Panc1 (cell line): ENCODE results near the gene IGFN1. TPM values are rescaled to one million over a fixed set of nuclear protein-coding genes. Genes with fewer than 3 reads are reported as not detected.

Experiments
- ATAC-seq: fragments of 200-7000 bp; cut with Tn5 transposase; 2 replicates; pipeline ENCODE4 v1.9.1; 2020; ENCODE audit warnings: mild to moderate bottlenecking, moderate library complexity
- BruUV-seq: library from RNA; stranded (reverse); fragments of 400-500 nt; replicated peaks from 2 replicates; lab custom pipeline; 2021; lab: Mats Ljungman, UMichigan
- CTCF ChIA-PET: fragments of 300-600 bp; sonication (Branson Sonifier 250); formaldehyde crosslinking; loops from one replicate; lab custom pipeline; 2022; ENCODE audit warnings: antibody characterized with exemption; lab: Charles Lee
- POLR2A ChIA-PET: fragments of 300-600 bp; sonication (Branson Sonifier 250); formaldehyde crosslinking; loops from one replicate; lab custom pipeline; 2022; ENCODE audit warnings: antibody characterized with exemption; lab: Charles Lee
- DNase-seq: peaks from one replicate; pipeline ENCODE4 v3.0.0-alpha.2; 2010; ENCODE audit warnings: low read depth, low spot score
- H3K27ac ChIP-seq: 2 replicates; pipeline ENCODE4 v1.5.1; 2011; ENCODE audit warnings: mild to moderate bottlenecking, low read length, inconsistent platforms
- H3K27me3 ChIP-seq: fragments of 200-500 bp; sonication (Bioruptor generic); 2 replicates; pipeline ENCODE4 v1.6.0; 2014; ENCODE audit warnings: low read length, inconsistent platforms; ENCODE audit not compliant: control insufficient read depth, insufficient read depth
- H3K36me3 ChIP-seq: fragments of 200-500 bp; sonication (Bioruptor generic); 2 replicates; pipeline ENCODE4 v1.5.1; 2014; ENCODE audit warnings: inconsistent platforms, mild to moderate bottlenecking, low read length, moderate library complexity; ENCODE audit not compliant: control insufficient read depth, insufficient read depth
- H3K4me1 ChIP-seq: 2 replicates; pipeline ENCODE4 v1.5.1; 2011; ENCODE audit warnings: inconsistent platforms, mild to moderate bottlenecking, low read length, moderate library complexity; ENCODE audit not compliant: control insufficient read depth, insufficient read depth
- H3K4me3 ChIP-seq, 2 experiments: 2 replicates each; pipeline ENCODE4 v1.5.1; 2011 to 2012; ENCODE audit warnings: low read depth in 2 of 2, low read length in 2 of 2, mild to moderate bottlenecking in 2 of 2, inconsistent platforms in 1 of 2, moderate library complexity in 1 of 2
- H3K9me3 ChIP-seq: fragments of 200-500 bp; sonication (Bioruptor generic); 2 replicates; pipeline ENCODE4 v1.5.1; 2014; ENCODE audit warnings: low read depth, mild to moderate bottlenecking, inconsistent platforms, low read length, moderate library complexity; ENCODE audit not compliant: control insufficient read depth, insufficient read depth
- POLR2AphosphoS5 ChIP-seq: IDR thresholded peaks from 2 replicates; pipeline ENCODE4 v1.6.1; 2012; ENCODE audit warnings: mild to moderate bottlenecking, low read depth, low read length, moderate library complexity
- REST ChIP-seq, 2 experiments: IDR thresholded peaks; 2 replicates each; pipeline ENCODE4 v1.6.1; 2011 to 2012; ENCODE audit warnings: low read depth in 2 of 2, control low read depth in 1 of 2, low read length in 1 of 2, mild to moderate bottlenecking in 1 of 2, moderate library complexity in 1 of 2; ENCODE audit not compliant: insufficient read depth in 1 of 2
- SIN3A ChIP-seq: IDR thresholded peaks from 2 replicates; pipeline ENCODE4 v1.6.1; 2012; ENCODE audit warnings: low read depth, mild to moderate bottlenecking, low read length, moderate library complexity, borderline replicate concordance; ENCODE audit not compliant: insufficient read depth
- TCF7L2 ChIP-seq: IDR thresholded peaks from 2 replicates; pipeline ENCODE4 v1.6.1; 2011; ENCODE audit warnings: mild to moderate bottlenecking, low read depth, low read length, inconsistent platforms
- in situ Hi-C: cut with HindIII; loops from 2 replicates; pipeline ENCODE4 v1.10.0; 2016; ENCODE audit warnings: low sequenced_read_pairs, low pct_unique_long_range_greater_than_20kb
- intact Hi-C: fragments of 100-400 bp; cut with micrococcal nuclease; formaldehyde crosslinking; loops from one replicate; pipeline ENCODE4 v1.10.0; 2022; ENCODE audit not compliant: unreplicated experiment
- total RNA-seq: library from RNA; stranded (reverse); gene quantifications from one replicate; pipeline ENCODE4 v1.2.1, GENCODE V29; 2021; ENCODE audit not compliant: unreplicated experiment
- TF ChIP-seq, protein P1 (sequence below): fragments of 450-650 bp; IDR thresholded peaks from 2 replicates; pipeline ENCODE4 v1.5.1; 2017; ENCODE audit warnings: mild to moderate bottlenecking

Gene IGFN1
- total RNA-seq, 1 experiment from 2014 or later, result not detected

GRCh38 chr1:201147396-201148015, 43.1 kb upstream of the IGFN1 start:
- DNase-seq (no peak), ATAC-seq (no peak)
- ChIA-PET CTCF (interaction anchor here (0.5 kb wide), 1 partner anchor 25 kb away, joined by 6 read pairs; no protein-coding TSS in a partner anchor), POLR2A (no interaction called here)
- in situ Hi-C loops, result no loop called here
- TF ChIP-seq SIN3A (no peak), TCF7L2 (no peak), REST (IDR thresholded peaks at IDR 0.05; ENCODE audit: insufficient read depth in 1 of 2, low read depth in 2 of 2, low read length in 1 of 2) (no peak), POLR2AphosphoS5 (no peak)
- TF ChIP-seq, protein P1, sequence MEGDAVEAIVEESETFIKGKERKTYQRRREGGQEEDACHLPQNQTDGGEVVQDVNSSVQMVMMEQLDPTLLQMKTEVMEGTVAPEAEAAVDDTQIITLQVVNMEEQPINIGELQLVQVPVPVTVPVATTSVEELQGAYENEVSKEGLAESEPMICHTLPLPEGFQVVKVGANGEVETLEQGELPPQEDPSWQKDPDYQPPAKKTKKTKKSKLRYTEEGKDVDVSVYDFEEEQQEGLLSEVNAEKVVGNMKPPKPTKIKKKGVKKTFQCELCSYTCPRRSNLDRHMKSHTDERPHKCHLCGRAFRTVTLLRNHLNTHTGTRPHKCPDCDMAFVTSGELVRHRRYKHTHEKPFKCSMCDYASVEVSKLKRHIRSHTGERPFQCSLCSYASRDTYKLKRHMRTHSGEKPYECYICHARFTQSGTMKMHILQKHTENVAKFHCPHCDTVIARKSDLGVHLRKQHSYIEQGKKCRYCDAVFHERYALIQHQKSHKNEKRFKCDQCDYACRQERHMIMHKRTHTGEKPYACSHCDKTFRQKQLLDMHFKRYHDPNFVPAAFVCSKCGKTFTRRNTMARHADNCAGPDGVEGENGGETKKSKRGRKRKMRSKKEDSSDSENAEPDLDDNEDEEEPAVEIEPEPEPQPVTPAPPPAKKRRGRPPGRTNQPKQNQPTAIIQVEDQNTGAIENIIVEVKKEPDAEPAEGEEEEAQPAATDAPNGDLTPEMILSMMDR, result no peak
- Histone ChIP-seq H3K27me3 (no peaks in the 10 kb centered on the region), H3K4me3 (no peak overlapping the region), H3K27ac (no peak overlapping the region), H3K4me1 (no peaks in the 10 kb centered on the region), H3K9me3 (no peaks in the 10 kb centered on the region), H3K36me3 (peaks cover 7% of the 10 kb centered on the region; the same call in 1 of the 2 replicates)
- intact Hi-C loops, result no loop called here
- BruUV-seq, result no TSS peak

GRCh38 chr1:201149400-201149799, 41.2 kb upstream of the IGFN1 start:
- BruUV-seq, result no TSS peak
- Histone ChIP-seq H3K4me1 (0 out of 2 replicates have a peak, but pooled peaks cover 6% of the 10 kb centered on the region), H3K27ac (no peak overlapping the region), H3K9me3 (no peaks in the 10 kb centered on the region), H3K36me3 (peaks cover 6% of the 10 kb centered on the region; the same call in 1 of the 2 replicates), H3K27me3 (no peaks in the 10 kb centered on the region), H3K4me3 (no peak overlapping the region)
- in situ Hi-C loops, result no loop called here
- ChIA-PET CTCF (interaction anchor here (0.6 kb wide), 2 partner anchors 100 to 286 kb away, joined by 4 to 6 read pairs; no protein-coding TSS in a partner anchor), POLR2A (no interaction called here)
- DNase-seq, result no peak
- ATAC-seq, result no peak
- intact Hi-C loops, result no loop called here
- no peak for TF ChIP-seq TCF7L2
- TF ChIP-seq, protein P1, result peak; percentile 28; the same call in 1 of the 2 replicates
- no peak for TF ChIP-seq SIN3A
- TF ChIP-seq REST (IDR thresholded peaks at IDR 0.05; ENCODE audit: insufficient read depth in 1 of 2, low read depth in 2 of 2, low read length in 1 of 2), result no peak
- TF ChIP-seq POLR2AphosphoS5, result no peak
